Hematopoietic multipotent progenitor cell treated with erythropoietin and hydrocortisone succinate and interleukin-3 and kit ligand, for 15 days (in vitro differentiated cells): ENCODE measurements around the gene NKAIN4.
"Not testable (repeated sequence)": the region's sequence is repeated elsewhere in the genome, so short reads cannot be mapped to it uniquely, and the experiment has no call there.

Experiments
- DNase-seq: peaks from one replicate; pipeline ENCODE4 v3.0.0-alpha.2; 2015; ENCODE audit warnings: low spot score

Gene NKAIN4

DNA sequence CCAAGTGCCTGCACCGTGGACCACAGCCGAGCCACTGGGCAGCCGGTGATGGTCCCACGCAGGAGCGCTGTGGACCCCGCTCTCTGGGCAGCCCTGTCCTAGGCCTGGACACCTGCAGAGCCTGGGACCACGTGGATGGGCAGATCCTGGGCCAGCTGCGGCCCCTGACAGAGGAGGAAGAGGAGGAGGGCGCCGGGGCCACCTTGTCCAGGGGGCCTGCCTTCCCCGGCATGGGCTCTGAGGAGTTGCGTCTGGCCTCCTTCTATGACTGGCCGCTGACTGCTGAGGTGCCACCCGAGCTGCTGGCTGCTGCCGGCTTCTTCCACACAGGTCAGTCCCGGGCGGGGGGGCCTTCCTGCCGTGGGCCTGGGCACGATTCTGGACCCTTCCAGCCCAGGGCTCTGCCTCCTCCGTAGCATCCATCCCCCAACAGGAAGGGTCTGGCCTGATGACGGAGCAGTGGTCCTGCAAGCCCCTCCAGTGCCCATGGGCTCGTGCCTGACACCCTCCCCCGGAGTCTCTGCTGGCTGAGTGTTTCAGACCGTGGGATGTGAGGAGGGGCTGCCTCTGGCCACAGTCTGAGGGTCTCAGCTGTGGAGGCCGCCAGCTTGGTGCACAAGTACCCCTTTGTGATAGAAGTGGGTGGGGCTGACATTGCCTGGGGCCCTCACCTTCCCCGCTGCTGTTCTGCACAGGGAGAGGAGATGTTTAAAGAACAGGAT is 18.0 kb downstream of the NKAIN4 start:
- no peak for DNase-seq

DNA sequence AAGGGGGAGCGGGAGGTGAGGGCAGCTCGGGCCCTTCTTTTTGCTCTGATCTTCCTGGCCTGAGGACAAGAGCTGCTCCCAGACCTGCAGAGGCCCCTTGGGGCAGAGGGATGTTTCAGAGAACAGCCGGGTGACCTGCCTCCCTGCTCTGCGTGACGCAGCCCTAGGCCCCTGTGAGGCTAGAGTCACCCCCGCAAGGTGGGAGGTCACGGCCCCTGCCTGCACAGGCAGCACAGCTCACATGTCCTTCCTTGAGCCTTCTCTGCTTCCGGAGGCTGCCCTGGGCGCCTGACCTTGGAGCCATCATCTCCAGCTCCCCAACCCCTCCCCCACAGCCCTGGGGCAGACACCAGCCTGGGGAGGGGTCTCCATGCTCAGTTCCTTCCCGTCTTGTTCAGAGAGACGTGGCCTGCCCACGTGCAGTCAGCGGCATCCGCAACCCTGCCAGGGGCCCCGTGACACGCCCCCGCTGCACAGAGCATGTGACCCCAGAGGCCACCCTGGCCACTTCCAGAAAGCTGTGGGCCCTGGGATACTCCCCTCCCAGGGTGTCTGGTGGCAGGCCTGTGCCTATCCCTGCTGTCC is 18.8 kb downstream of the NKAIN4 start, which contains the start of gene BIRC7:
Gene BIRC7, plus strand, starts transcription at position 507 of the 585 bp plus-strand sequence. CDS start 192 bp downstream, outside the sequence.
- no peak for DNase-seq

DNA sequence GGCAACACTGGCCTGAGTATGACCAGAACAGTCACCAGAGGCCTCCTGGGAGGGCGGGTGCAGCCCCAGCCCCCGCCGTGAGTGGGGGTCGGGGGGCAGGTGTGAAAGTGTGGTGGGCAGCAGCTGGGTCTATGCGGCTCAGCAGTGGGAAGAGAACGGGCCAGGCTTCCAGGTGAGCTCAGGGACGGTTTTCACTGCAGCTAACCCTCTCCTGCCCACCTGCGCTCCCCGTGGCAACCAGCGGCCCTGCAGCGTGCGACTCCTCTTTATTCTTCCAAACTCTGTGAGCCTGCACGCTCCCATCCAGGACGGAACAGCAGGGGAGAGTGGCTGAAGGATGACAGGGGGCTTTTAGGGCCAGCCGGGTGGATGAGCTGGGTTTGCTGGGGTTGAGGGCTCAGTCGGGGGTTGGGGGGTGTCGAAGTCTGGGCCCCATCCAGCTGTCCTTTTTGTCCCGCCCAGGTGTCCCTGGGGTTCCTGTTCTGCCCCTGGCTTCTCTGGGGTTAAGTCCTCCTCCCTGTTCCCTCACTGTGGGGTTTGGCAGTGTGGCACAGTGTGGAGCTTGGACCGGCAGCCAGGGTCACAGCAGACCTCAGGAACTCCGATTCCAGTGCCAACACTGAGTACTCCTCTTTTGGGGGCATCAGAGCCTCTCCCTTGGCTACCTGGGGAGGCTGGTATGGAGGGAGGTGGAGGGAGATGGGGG is 19.4 kb downstream of the NKAIN4 start:
- no peak for DNase-seq

DNA sequence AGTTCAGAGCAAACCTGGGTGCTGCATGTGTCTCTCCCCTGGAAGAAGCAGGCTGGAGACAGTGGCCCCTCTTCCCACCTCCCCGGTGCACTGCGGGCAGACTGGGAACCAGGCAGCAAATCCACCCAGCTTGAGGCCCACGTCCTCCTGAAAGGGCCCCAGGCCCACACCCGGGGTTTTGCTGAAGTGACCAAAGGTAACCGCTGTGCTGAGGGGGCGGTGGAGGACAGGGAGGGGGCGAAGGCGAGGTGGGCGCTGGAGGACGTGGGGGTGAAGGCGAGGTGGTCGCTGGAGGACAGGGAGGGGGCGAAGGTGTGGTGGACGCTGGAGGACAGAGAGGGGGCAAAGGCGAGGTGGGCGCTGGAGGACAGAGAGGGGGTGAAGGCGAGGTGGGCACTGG is 20.3 kb downstream of the NKAIN4 start:
- no peak for DNase-seq

DNA sequence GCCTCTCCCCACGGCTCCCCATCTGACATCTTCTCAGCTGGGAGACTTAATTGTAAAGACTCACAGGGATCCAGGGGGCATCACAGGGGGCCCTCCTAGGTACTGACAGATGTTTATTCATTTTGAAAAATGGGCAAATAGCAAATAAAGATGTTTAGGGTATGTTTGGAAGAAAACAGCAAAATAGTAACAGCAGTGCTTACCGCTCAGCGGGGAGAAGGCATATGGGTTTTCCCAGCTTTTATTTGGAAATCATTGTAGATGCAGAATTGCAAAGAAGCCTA is 21.3 kb downstream of the NKAIN4 start:
- DNase-seq, result no peak

DNA sequence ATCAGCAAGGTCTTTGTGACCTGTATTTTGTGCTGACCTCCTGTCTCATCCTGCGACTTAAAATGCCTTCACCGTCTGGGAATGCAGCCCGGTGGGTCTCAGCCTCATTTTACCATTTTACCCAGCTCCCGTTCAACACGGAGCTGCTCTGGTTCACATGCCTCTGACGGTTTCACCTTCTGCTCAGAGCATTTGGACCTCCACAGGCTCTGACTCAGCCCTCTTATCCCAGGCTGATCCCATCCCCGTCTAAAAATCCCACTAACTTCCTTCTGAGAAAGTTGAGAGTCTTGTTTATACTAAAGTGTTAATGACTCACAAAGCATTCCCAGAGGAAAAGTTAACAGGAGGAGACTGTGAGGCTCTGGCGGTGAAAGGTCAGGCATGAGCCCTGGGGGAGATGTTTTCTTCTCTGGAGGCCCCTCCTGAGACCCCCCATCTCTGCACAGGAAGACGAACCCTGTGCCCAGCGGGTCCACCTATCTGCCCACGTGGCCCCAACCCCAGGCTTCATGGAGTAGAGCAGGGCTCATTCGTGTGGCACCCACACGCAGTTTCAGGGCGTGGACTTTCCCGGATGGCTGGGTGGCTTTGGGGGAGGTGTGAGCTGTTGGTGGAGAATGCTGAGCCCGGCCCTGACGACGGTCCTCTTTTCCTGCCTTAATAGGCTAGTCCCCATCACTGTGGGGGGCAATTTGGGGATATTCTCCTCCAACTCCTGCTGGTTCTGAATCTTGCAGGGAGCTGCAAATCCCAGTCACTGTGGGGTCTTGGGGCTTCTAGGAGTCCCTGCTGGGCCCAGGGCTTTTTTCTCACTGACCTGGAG is 21.8 kb downstream of the NKAIN4 start:
- no peak for DNase-seq

DNA sequence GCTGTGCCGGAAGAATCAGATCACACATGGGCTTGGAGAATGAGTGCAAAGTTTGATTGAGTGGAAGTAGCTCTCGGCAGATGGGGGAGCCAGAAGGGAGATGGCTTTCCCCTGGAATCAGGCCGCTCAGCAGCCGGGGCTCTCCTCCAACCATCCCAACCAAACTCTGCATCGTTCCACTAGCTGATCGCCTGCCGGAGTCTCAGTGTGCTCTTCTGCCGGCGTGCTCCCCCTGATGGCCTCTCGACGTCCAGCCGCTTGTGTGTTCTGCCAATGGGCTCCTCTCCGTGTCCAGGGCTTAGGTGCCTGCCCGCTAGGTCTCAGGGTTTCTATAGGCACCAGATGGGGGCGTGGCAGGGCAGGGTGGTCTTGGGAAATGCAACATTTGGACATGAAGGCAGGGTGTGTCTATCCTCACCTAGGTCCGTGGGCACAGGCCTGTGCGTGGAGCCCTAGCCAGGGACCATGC is 23.4 kb downstream of the NKAIN4 start:
- no peak for DNase-seq

DNA sequence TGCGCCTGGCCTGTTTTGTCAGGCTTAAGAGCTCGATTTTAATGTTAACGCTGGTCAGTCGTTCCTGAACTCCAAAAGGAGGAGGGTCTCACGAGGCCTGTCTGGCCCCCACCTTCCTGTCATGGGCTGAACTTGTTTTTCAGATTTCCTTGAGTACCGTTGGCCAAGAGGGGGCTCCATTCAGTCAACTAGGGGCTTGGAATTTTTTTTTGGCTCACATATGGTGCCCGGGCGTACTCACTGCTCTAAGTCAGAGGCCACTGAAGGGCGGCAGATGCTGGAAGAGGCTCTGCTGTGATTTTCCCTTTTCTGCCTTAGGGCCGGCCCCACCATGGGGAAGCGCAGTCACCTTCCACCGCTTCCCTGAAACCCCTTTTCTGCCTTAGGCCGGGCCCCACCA is 25.5 kb downstream of the NKAIN4 start:
- DNase-seq, result no peak

DNA sequence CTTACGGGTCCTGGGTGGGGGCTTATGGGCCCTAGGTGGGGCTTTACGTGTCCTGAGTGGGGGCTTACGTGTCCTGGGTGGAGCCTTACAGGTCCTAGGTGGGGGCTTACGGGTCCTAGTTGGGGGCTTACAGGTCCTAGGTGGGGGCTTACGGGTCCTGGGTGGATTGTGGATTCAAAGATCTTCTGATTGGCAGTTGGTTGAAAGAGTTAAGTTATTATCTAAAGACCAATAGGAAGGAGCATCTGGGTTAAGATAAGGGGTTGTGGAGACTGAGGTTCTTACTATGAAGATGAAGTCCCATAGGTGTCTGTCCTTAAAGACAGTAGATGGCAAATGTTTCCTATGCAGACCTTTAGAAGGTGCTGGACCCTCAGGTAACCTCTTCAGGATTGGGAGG is 27.0 kb downstream of the NKAIN4 start:
- no peak for DNase-seq

DNA sequence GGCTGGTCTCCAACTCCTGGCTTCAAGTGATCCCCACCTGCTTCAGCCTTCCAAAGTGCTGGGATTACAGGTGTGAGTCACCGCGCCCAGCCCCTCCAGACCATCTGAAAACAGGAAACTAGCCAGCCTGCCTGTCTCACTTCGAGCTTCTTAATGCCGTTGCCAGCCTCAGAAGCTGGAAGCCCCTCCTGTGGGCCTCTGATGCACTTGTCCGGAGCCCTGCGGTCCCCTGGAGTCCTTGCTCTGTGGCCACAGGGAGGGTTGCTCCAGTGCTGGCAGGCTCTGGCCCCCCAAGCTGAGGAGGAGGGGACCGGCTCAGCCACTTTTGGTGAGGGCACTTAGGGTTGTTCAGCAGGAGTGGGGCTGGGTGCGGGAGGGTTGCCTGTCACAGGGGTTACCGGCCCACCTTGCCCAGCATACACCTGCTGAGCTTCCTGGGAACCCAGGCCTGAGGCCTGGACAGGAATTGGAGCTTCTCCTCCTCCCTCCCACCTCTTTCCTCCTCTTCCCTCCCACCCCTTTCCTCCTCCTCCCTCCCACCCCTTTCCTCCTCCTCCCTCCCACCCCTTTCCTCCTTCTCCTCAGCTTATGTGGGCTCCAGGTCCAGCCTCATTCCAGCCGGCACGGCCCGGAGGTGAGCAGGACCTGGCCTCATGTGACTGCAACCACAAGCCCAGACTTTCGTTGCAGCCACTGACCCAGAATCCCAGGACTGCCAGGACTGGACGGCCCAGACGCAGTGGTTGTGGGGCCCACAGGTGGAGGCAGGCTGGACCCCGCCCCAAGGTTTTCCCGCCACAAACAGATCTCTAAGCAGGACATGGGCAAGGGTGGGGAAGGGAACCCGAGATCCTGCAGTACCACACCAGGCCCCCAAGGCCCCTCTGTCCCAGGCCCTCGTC is 28.0 kb downstream of the NKAIN4 start:
- DNase-seq, result no peak

DNA sequence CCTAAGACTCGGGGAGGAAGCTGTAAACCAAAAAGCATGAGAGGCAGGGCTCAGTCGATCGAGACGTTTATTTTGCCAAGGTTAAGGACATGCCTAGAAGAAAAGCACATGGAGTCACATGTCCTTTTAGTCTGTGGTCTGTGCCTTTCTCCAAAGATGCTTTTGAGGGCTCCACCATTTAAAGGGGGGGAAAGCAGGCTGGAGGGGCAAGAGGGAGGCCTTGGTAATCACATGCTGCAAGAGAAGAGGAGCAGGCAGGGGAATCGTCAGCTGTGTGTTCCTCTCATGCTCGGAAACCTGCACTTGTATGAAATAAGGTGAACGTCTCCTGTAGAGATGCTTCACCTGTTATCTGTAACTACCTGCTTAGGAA is 29.2 kb downstream of the NKAIN4 start:
- no peak for DNase-seq

DNA sequence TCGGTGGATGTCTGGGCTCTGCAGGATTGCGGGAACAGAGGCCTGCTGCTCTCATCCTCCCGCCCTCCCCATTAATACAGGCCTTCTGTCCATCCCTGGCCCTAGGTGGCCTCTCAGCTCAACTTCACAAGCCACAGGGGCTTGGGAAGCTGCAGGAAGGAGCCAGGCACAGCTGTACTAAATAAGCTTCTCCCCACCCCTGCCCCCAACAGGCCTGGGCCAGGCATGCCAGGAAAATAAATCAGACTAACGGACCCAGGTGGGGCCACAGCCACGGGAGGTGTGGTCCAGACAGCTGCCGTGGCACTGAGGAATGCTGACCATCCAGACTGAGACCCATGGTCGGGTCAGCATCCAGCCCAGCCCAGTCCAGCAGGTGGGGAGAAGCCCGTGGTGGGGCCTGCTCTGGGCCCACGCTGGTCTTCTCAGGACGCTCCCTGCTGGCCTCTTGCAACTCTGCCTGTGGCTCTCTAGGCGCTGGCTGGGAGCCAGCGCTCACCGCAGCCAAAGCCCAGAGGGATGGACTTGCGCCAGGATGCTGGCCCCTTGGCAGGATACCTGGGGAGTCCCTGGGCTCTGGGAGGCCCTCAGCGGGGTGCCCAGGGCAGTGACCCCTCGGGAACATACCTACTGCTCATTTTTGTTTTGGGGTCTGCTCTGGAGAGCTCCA is 29.7 kb downstream of the NKAIN4 start:
- DNase-seq, result no peak

DNA sequence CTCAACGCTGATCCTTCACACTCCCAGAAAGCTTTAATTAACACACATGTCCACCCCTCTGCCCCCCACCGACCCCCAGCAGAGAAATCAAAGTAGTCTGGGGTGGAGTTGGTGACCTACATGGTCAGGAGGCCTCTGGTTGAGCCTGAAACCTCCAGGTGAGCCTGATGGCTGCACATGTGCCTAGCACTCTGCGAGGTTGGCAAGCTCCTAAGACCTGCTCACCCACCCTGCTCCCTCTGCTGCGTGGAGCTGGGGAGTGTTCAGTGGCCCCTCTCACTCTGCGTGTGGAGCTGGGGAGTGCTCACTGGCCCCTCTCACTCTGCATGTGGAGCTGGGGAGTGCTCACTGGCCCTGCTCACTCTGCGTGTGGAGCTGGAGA is 30.4 kb downstream of the NKAIN4 start:
- no peak for DNase-seq

DNA sequence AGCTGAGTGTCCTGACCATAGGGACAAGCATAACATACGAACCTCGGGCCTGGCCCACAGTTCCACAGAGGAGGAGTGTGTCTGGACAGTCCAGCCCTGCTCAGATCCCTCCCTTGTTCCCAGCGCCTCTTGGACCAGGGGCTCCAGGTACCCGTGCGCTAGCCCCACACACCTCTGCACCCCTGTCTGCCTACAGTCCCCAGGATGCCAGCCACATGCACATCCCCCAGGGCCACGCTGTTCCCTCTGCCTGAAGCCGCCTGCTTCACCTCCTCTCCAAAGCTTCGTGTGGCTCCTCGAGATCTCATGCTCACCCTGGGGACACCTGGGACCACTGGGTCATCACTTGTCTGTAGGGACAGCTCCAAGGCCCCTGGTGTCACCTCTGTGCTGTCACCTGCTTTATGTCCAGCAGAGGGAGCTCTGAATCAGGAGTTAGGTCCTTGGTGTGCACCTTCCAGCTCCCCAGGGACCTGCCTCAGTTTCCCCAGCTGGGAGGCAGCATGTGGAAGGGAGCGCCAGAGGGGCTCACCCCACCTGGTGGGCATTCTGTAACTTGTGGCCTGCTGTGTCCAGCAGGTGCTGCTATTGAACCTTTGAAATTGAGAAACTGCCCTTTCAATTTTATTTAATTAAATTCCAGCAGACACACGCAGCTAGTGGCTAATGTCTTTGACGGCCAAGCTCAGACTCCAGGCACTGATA is 31.0 kb downstream of the NKAIN4 start:
- peak; percentile 53 for DNase-seq

DNA sequence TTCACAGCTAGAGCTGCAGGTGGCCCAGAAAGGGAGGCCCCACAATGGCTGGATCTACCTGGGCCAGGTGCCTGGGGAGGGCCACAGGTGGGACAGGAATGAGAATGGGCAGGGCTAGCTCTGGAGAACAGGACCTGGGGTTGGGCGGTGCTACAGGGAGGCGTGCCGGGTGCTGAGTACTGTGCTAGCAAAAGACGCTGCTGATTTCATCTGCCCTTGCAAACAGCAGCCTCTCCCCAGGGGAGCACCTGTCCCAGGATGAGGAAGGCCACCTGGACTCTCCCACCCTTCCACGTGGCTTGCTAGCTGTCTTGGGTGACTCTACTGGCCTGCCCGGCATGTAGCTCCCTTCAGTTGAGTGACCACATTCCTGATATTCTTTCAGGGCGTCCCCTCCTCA is 31.7 kb downstream of the NKAIN4 start:
- DNase-seq, result no peak

DNA sequence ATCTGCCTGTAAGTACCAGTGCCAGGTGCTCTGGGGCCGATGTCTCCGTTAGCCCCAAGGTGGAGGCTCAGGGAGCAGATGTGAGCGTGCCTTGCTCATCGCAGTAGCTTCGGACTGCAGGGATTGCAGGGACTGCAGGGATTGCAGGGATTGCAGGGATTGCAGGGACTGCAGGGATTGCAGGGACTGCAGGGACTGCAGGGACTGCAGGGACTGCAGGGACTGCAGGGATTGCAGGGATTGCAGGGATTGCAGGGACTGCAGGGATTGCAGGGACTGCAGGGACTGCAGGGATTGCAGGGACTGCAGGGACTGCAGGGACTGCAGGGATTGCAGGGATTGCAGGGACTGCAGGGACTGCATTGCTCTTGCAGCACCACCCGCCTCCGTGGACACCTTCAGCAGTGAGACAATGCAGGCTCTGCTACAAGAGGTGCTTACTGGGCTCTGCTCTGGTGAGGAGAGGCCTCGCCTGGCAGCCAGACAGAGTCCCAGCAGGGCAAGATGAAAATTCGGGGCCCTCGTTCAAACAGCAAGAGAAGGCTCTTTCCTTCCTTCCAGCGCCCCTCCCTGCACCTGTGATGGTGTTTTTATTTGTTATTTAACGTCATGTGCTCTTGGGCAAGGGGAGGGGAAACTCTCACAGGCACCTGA is 32.7 kb downstream of the NKAIN4 start:
- DNase-seq, result not testable (repeated sequence)

DNA sequence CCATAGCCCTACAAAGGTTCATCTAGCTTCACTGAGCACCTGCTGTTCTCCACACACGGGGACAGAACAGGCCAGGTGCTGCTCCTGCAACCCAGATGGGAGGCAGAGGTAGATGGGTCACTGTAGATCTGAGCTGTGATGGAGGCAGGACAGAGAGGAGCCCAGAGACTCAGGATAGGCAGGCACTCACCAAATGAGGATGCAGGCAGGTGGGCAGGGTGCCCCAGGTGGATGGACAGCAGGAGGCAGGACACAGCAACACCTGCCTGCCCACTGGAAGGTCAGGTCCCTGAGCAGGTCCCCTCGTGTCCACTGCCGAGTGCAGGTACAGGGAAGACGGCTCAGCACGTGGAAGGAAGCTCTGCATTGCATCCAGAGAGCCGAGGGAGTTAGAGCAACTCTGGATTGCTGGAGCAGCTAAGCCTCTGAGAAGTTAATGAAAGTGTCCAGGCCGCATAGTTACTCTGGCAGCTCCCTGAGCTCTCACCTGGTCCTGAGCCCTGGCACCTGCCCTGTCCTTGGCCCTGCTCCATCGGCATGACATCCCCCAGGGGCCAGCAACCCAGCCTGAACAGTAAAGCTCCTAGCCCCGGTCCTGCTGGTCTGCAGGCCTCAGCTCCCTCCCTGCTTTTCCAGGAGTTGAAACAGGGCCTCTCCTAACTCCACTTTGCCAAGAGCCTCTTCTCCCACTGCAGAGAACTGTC is 33.4 kb downstream of the NKAIN4 start:
- no peak for DNase-seq

DNA sequence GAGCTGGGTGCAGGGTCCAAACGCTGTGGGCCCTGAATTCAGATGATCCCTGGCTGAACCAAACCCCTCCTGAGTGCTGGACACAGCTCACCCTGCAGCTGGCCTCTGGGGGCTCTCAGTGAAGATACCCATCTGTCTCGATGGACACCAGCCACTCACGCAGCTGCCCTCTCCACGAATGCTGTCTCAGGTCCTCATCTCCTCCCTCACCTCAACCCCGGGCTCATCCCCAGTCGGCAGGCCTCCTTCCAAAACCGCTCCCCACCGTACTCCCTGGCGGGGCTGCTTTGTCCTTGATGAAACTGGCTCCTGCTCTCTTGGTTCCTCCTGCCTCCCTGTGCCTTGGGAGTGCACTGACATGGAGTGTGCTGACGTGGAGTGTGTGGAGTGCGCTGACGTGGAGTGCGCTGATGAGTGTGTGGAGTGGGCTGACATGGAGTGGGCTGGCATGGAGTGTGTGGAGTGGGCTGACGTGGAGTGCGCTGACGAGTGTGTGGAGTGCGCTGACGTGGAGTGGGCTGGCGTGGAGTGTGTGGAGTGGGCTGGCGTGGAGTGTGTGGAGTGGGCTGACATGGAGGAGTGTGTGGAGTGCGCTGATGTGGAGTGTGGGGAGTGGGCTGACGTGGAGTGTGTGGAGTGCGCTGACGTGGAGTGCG is 34.3 kb downstream of the NKAIN4 start:
- DNase-seq, result no peak

DNA sequence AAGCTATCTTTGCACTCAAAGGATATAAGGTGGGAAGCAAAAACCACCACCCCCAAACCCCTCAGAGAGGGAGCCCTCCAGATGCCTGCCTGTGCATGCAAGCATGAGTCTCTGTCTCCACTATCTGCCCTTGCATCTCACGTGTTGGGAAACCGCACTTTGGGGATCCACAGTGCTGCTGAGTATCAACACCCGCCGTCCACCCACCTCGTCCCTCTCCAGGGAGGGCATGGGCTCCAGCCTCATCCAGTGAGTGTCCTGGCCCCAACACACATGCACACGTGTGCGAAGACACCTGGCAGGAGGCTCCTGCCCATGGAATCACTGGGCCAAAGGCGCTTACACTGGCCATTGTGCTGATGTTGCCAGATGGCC is 34.8 kb downstream of the NKAIN4 start:
- DNase-seq, result no peak
